Measurements from ENCODE around the gene TAS2R30. TPM values are rescaled to one million over a fixed set of nuclear protein-coding genes. Genes with fewer than 3 reads are reported as not detected.

Gene TAS2R30
- total RNA-seq, 2 experiments from 2014 or later = 1.4 to 2.3 TPM

DNA sequence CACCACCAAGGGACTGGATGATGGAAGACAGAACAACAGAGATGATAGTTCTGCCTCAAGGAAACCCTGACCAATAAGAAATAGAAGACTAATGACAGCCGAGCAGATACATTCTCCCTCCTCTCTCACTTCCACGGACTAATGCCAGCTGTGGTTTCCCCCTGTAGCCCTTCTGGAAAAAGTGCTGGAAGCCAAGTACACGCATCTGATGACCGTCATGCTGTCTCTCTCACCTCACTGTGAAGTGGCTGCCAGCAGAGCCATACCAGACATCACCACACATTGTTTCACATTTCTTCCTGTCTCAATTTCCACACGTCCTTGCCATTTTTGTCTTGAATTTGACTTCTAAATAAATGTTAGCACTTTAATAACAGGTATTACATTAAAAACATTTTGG lies 45.2 kb downstream of the TAS2R30 start:
- ChIA-PET CTCF (no interaction called here), POLR2A (no interaction called here)
- peaks cover 5% of the 10 kb centered on the region for H3K36me3 Mint-ChIP-seq (ENCODE audit: low read depth)
- H3K9me3 Mint-ChIP-seq = no peaks in the 10 kb centered on the region
- H3K27me3 Mint-ChIP-seq = no peaks in the 10 kb centered on the region
- no peak overlapping the region for H3K4me3 Mint-ChIP-seq
- no peak for DNase-seq
- TF ChIP-seq, protein P1, sequence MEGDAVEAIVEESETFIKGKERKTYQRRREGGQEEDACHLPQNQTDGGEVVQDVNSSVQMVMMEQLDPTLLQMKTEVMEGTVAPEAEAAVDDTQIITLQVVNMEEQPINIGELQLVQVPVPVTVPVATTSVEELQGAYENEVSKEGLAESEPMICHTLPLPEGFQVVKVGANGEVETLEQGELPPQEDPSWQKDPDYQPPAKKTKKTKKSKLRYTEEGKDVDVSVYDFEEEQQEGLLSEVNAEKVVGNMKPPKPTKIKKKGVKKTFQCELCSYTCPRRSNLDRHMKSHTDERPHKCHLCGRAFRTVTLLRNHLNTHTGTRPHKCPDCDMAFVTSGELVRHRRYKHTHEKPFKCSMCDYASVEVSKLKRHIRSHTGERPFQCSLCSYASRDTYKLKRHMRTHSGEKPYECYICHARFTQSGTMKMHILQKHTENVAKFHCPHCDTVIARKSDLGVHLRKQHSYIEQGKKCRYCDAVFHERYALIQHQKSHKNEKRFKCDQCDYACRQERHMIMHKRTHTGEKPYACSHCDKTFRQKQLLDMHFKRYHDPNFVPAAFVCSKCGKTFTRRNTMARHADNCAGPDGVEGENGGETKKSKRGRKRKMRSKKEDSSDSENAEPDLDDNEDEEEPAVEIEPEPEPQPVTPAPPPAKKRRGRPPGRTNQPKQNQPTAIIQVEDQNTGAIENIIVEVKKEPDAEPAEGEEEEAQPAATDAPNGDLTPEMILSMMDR (IDR thresholded peaks at IDR 0.05) = no peak
- H3K27ac Mint-ChIP-seq = no peak overlapping the region
- intact Hi-C loops (cut with micrococcal nuclease) = no loop called here
- H3K4me1 Mint-ChIP-seq (ENCODE audit: low read depth) = peaks cover 5% of the 10 kb centered on the region
- ATAC-seq = no peak

DNA sequence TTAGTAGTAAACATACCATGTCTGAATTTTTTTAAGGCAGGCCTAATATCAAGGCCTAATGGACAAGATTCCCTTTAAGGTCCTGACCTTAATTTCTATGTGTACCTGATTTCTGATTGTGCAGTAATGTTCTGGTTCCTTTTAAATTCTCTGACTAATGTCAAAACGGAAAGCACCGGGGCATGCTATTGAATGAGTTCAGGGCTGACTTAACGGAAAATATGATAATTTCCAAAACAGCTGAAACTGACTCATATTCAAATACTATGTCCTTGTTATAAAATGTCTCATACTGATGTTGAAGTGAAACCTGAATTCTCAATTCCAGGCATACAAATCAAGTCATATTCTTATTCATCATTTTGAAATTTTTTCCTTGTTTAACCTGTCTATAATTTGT lies 49.0 kb downstream of the TAS2R30 start:
- no peak overlapping the region for H3K27ac Mint-ChIP-seq
- POLR2A ChIA-PET = no interaction called here

More for the DNA sequence above, 49.0 kb downstream of the TAS2R30 start:
- Mint-ChIP-seq H3K36me3 (ENCODE audit: low read depth) (peaks cover 15% of the 10 kb centered on the region), H3K27me3 (no peaks in the 10 kb centered on the region), H3K4me3 (no peak overlapping the region), H3K9me3 (peaks cover 7% of the 10 kb centered on the region), H3K4me1 (ENCODE audit: low read depth) (peaks cover 5% of the 10 kb centered on the region)
- TF ChIP-seq, protein P1 (IDR thresholded peaks at IDR 0.05) = no peak
- intact Hi-C loops (cut with micrococcal nuclease) = no loop called here
- CTCF ChIA-PET = no interaction called here
- peak; percentile 20 for DNase-seq
- peak; percentile 39 for ATAC-seq

Other genes with a start within 250 kb of the TAS2R30 start
- gene TAS2R13, start 225.1 kb downstream of the TAS2R30 start, total RNA-seq = under 1 TPM; 0.31 to 0.36 TPM
- not detected for gene PRH2, start 205.4 kb downstream of the TAS2R30 start, total RNA-seq
- 1 to 10 TPM in 1 of 2 experiments, under 1 TPM in 1; 0.97 to 1.0 TPM for gene TAS2R14, start 195.4 kb downstream of the TAS2R30 start, total RNA-seq
- under 1 TPM in 1 of 2 experiments, not detected in 1; 0.63 TPM for gene TAS2R50, start 147.7 kb downstream of the TAS2R30 start, total RNA-seq
- 1 to 10 TPM in 1 of 2 experiments, under 1 TPM in 1; 0.81 to 1.6 TPM for gene TAS2R20, start 136.3 kb downstream of the TAS2R30 start, total RNA-seq
- 1 to 10 TPM; 1.4 to 1.5 TPM for gene TAS2R19, start 112.0 kb downstream of the TAS2R30 start, total RNA-seq
- 1 to 10 TPM; 1.2 to 1.5 TPM for gene TAS2R31, start 103.2 kb downstream of the TAS2R30 start, total RNA-seq
- gene TAS2R46, start 72.3 kb downstream of the TAS2R30 start, total RNA-seq = 1 to 10 TPM in 1 of 2 experiments, under 1 TPM in 1; 0.45 to 1.3 TPM
- under 1 TPM; 0.31 to 0.34 TPM for gene TAS2R43, start 42.3 kb downstream of the TAS2R30 start, total RNA-seq
- gene SMIM10L1, start 36.5 kb upstream of the TAS2R30 start, total RNA-seq = 1 to 10 TPM; 7.9 TPM
- not detected for gene TAS2R42, start 52.3 kb upstream of the TAS2R30 start, total RNA-seq
- gene PRB3, start 135.1 kb upstream of the TAS2R30 start, total RNA-seq = not detected
- not detected for gene PRB4, start 175.8 kb upstream of the TAS2R30 start, total RNA-seq

Data from activated CD8-positive, alpha-beta T cell treated with anti-CD3 and anti-CD28 coated beads for 36 hours (primary cell).